HCT116 (cell line): ENCODE results near the gene FAM170B.

Source experiments
- CBX3 ChIP-seq: IDR thresholded peaks from 2 replicates; pipeline ENCODE4 v1.6.1; 2012; ENCODE audit warnings: low read depth
- ELF1 ChIP-seq: IDR thresholded peaks from 2 replicates; pipeline ENCODE4 v1.6.1; 2012; ENCODE audit warnings: low read depth, borderline replicate concordance
- EZH2 ChIP-seq: fragments of 200-600 bp; sonication (generic); IDR thresholded peaks from 2 replicates; pipeline ENCODE4 v1.6.1; 2017; ENCODE audit warnings: antibody characterized with exemption, mixed run types
- EZH2phosphoT487 ChIP-seq: fragments of 200-600 bp; IDR thresholded peaks from 2 replicates; pipeline ENCODE4 v1.6.1; 2018; ENCODE audit warnings: antibody characterized with exemption, borderline replicate concordance
- MAX ChIP-seq: IDR thresholded peaks from 2 replicates; pipeline ENCODE4 v1.6.1; 2012
- POLR2A ChIP-seq: IDR thresholded peaks from 2 replicates; pipeline ENCODE4 v1.7.0; 2011; ENCODE audit warnings: borderline replicate concordance; ENCODE audit not compliant: insufficient read depth, insufficient read length; ENCODE audit errors: extremely low read depth
- SIN3A ChIP-seq: IDR thresholded peaks from 2 replicates; pipeline ENCODE4 v1.6.1; 2012; ENCODE audit warnings: low read depth
- SP1 ChIP-seq: IDR thresholded peaks from 2 replicates; pipeline ENCODE4 v1.6.1; 2012; ENCODE audit warnings: low read depth
- TCF7L2 ChIP-seq: IDR thresholded peaks from 2 replicates; pipeline ENCODE4 v1.7.0; 2011; ENCODE audit warnings: borderline replicate concordance, inconsistent platforms; ENCODE audit not compliant: insufficient read depth, insufficient read length; ENCODE audit errors: extremely low read depth
- YY1 ChIP-seq: IDR thresholded peaks from 2 replicates; pipeline ENCODE4 v1.6.1; 2011; ENCODE audit warnings: low read length, low read depth, moderate library complexity, mild to moderate bottlenecking; ENCODE audit not compliant: insufficient replicate concordance; ENCODE audit errors: extremely low read depth
- ZNF274 ChIP-seq: fragments of 200-500 bp; sonication (Bioruptor generic); IDR thresholded peaks from 2 replicates; pipeline ENCODE4 v1.6.1; 2014; ENCODE audit warnings: mild to moderate bottlenecking, low read depth, low read length, inconsistent platforms
- TF ChIP-seq, protein P1 (sequence below), 3 experiments: fragments of 200-600 bp in 1 of 3; sonication (generic) in 1 of 3; IDR thresholded peaks in 2 of 3; conservative IDR thresholded peaks in 1 of 3; 2 replicates each; pipeline ENCODE4 v1.5.1; 2012 to 2017; ENCODE audit warnings: low read depth in 2 of 3, low read length in 2 of 3, antibody characterized with exemption in 1 of 3, borderline replicate concordance in 1 of 3, control low read depth in 1 of 3, mild to moderate bottlenecking in 1 of 3, mixed read lengths in 1 of 3, mixed run types in 1 of 3, moderate library complexity in 1 of 3; ENCODE audit not compliant: insufficient read depth in 1 of 3
- TF ChIP-seq, protein P2 (sequence below): IDR thresholded peaks from 2 replicates; pipeline ENCODE4 v1.6.1; 2012; ENCODE audit warnings: low read depth
- TF ChIP-seq, protein P3 (sequence below): IDR thresholded peaks from 2 replicates; pipeline ENCODE4 v1.6.1; 2012

DNA sequence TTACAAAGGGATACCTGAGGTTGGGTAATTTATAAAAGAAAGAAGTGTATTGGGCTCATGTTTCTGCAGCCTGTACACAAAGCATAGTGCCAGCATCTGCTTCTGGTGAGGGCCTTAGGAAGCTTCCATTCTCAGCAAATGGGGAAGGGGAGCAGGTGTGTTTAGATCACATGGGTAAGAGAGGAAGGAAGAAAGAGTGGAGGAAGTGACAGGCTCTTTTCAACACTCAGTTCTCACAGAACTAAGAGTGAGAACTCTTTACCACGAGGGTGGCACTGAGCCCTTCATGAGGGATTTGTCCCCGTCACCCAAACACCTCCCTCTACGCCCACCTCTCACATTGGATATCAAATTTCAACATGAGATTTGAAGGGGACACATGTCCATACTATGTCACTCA is 506 bp upstream of the FAM170B start:
- TF ChIP-seq YY1 (no peak), MAX (no peak), SIN3A (no peak), POLR2A (no peak), EZH2 (no peak), ELF1 (no peak), TCF7L2 (no peak), CBX3 (no peak), ZNF274 (no peak), EZH2phosphoT487 (no peak), SP1 (no peak)
- TF ChIP-seq, protein P1, sequence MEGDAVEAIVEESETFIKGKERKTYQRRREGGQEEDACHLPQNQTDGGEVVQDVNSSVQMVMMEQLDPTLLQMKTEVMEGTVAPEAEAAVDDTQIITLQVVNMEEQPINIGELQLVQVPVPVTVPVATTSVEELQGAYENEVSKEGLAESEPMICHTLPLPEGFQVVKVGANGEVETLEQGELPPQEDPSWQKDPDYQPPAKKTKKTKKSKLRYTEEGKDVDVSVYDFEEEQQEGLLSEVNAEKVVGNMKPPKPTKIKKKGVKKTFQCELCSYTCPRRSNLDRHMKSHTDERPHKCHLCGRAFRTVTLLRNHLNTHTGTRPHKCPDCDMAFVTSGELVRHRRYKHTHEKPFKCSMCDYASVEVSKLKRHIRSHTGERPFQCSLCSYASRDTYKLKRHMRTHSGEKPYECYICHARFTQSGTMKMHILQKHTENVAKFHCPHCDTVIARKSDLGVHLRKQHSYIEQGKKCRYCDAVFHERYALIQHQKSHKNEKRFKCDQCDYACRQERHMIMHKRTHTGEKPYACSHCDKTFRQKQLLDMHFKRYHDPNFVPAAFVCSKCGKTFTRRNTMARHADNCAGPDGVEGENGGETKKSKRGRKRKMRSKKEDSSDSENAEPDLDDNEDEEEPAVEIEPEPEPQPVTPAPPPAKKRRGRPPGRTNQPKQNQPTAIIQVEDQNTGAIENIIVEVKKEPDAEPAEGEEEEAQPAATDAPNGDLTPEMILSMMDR (IDR thresholded peaks at IDR 0.05 in 2 of 3, conservative IDR thresholded peaks at IDR 0.05 in 1 of 3; ENCODE audit: borderline replicate concordance in 1 of 3, insufficient read depth in 1 of 3, low read depth in 2 of 3, low read length in 2 of 3), result no peak
- TF ChIP-seq, protein P2, sequence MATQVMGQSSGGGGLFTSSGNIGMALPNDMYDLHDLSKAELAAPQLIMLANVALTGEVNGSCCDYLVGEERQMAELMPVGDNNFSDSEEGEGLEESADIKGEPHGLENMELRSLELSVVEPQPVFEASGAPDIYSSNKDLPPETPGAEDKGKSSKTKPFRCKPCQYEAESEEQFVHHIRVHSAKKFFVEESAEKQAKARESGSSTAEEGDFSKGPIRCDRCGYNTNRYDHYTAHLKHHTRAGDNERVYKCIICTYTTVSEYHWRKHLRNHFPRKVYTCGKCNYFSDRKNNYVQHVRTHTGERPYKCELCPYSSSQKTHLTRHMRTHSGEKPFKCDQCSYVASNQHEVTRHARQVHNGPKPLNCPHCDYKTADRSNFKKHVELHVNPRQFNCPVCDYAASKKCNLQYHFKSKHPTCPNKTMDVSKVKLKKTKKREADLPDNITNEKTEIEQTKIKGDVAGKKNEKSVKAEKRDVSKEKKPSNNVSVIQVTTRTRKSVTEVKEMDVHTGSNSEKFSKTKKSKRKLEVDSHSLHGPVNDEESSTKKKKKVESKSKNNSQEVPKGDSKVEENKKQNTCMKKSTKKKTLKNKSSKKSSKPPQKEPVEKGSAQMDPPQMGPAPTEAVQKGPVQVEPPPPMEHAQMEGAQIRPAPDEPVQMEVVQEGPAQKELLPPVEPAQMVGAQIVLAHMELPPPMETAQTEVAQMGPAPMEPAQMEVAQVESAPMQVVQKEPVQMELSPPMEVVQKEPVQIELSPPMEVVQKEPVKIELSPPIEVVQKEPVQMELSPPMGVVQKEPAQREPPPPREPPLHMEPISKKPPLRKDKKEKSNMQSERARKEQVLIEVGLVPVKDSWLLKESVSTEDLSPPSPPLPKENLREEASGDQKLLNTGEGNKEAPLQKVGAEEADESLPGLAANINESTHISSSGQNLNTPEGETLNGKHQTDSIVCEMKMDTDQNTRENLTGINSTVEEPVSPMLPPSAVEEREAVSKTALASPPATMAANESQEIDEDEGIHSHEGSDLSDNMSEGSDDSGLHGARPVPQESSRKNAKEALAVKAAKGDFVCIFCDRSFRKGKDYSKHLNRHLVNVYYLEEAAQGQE, result no peak
- TF ChIP-seq, protein P3, sequence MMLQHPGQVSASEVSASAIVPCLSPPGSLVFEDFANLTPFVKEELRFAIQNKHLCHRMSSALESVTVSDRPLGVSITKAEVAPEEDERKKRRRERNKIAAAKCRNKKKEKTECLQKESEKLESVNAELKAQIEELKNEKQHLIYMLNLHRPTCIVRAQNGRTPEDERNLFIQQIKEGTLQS, result no peak
